ENCODE measurements around the gene ZBTB46. TPM values are rescaled to one million over a fixed set of nuclear protein-coding genes. Genes with fewer than 3 reads are reported as not detected.

The ZBTB46 gene
- total and polyA plus RNA-seq, 4 donors = 0.79 to 12.1 (median 4.7) TPM

GRCh38 chr20:63758152-63758551 is 72.9 kb downstream of the ZBTB46 start:
- WGBS = 89% methylated on average over 7 of the region's 7 CpGs
- Histone ChIP-seq H3K9ac (ENCODE audit: low read depth in 1 of 2, low read length in 2 of 2) (no peak overlapping the region), H3K27ac (ENCODE audit: low read depth in 1 of 2, low read length in 2 of 2) (no peak overlapping the region), H3K9me3 (ENCODE audit: control insufficient read depth in 4 of 4, low read length in 3 of 4) (no peaks in the 10 kb centered on the region), H3K27me3 (ENCODE audit: control insufficient read depth in 4 of 4, insufficient read depth in 4 of 4, low read length in 3 of 4) (no peaks in the 10 kb centered on the region), H3K4me3 (ENCODE audit: low read depth in 1 of 3, low read length in 3 of 3) (no peak overlapping the region), H3K36me3 (ENCODE audit: control insufficient read depth in 4 of 4, insufficient read depth in 3 of 4, low read depth in 1 of 4, low read length in 3 of 4) (no peaks in the 10 kb centered on the region), H3K4me1 (ENCODE audit: control insufficient read depth in 4 of 4, insufficient read depth in 4 of 4, low read length in 3 of 4) (no peaks in the 10 kb centered on the region)
- TF ChIP-seq YY1 (IDR thresholded peaks at IDR 0.05) = no peak
- TF ChIP-seq JUND (IDR thresholded peaks at IDR 0.05) = no peak
- TF ChIP-seq REST (IDR thresholded peaks at IDR 0.05) = no peak
- TF ChIP-seq RAD21 (IDR thresholded peaks at IDR 0.05) = no peak
- no peak for TF ChIP-seq TAF1 (conservative IDR thresholded peaks at IDR 0.05)
- no peak for TF ChIP-seq GABPA (IDR thresholded peaks at IDR 0.05 in 1 of 2, conservative IDR thresholded peaks at IDR 0.05 in 1 of 2)
- TF ChIP-seq FOXA1 (IDR thresholded peaks at IDR 0.05) = no peak
- no peak for TF ChIP-seq HNF4A (conservative IDR thresholded peaks at IDR 0.05)
- TF ChIP-seq ATF3 (IDR thresholded peaks at IDR 0.05) = no peak
- TF ChIP-seq SP1 (IDR thresholded peaks at IDR 0.05) = no peak
- no peak for TF ChIP-seq EGR1 (IDR thresholded peaks at IDR 0.05; ENCODE audit: low read depth in 2 of 2)
- no peak for TF ChIP-seq RXRA (IDR thresholded peaks at IDR 0.05)
- TF ChIP-seq NR2F2 (IDR thresholded peaks at IDR 0.05) = no peak
- DNase-seq (ENCODE audit: low spot score) = no peak

- WGBS = 81% methylated on average over 8 of the region's 8 CpGs
- no peaks in the 10 kb centered on the region for H3K27me3 ChIP-seq (ENCODE audit: control insufficient read depth in 4 of 4, insufficient read depth in 4 of 4, low read length in 3 of 4)
- H3K4me3 ChIP-seq (ENCODE audit: low read depth in 1 of 3, low read length in 3 of 3) = no peak overlapping the region
- H3K4me1 ChIP-seq (ENCODE audit: control insufficient read depth in 4 of 4, insufficient read depth in 4 of 4, low read length in 3 of 4) = no peaks in the 10 kb centered on the region
- no peak overlapping the region for H3K27ac ChIP-seq (ENCODE audit: low read depth in 1 of 2, low read length in 2 of 2)
- no peak for DNase-seq (ENCODE audit: low spot score)
- TF ChIP-seq HNF4A (conservative IDR thresholded peaks at IDR 0.05) = no peak
- no peak for TF ChIP-seq EGR1 (IDR thresholded peaks at IDR 0.05; ENCODE audit: low read depth in 2 of 2)
- no peak for TF ChIP-seq FOXA1 (IDR thresholded peaks at IDR 0.05)
- TF ChIP-seq HNF4G (IDR thresholded peaks at IDR 0.05) = no peak
- TF ChIP-seq REST (IDR thresholded peaks at IDR 0.05) = no peak
- no peak for TF ChIP-seq CTCF (IDR thresholded peaks at IDR 0.05; ENCODE audit: low read depth, low read length, missing input control)
- no peaks in the 10 kb centered on the region for H3K36me3 ChIP-seq (ENCODE audit: control insufficient read depth in 4 of 4, insufficient read depth in 3 of 4, low read depth in 1 of 4, low read length in 3 of 4)
- H3K9ac ChIP-seq (ENCODE audit: low read depth in 1 of 2, low read length in 2 of 2) = no peak overlapping the region
- no peaks in the 10 kb centered on the region for H3K9me3 ChIP-seq (ENCODE audit: control insufficient read depth in 4 of 4, low read length in 3 of 4)
Observed at GRCh38 chr20:63756648-63756991, 74.4 kb downstream of the ZBTB46 start.
